ENCODE data around the gene EDC4.

DNA sequence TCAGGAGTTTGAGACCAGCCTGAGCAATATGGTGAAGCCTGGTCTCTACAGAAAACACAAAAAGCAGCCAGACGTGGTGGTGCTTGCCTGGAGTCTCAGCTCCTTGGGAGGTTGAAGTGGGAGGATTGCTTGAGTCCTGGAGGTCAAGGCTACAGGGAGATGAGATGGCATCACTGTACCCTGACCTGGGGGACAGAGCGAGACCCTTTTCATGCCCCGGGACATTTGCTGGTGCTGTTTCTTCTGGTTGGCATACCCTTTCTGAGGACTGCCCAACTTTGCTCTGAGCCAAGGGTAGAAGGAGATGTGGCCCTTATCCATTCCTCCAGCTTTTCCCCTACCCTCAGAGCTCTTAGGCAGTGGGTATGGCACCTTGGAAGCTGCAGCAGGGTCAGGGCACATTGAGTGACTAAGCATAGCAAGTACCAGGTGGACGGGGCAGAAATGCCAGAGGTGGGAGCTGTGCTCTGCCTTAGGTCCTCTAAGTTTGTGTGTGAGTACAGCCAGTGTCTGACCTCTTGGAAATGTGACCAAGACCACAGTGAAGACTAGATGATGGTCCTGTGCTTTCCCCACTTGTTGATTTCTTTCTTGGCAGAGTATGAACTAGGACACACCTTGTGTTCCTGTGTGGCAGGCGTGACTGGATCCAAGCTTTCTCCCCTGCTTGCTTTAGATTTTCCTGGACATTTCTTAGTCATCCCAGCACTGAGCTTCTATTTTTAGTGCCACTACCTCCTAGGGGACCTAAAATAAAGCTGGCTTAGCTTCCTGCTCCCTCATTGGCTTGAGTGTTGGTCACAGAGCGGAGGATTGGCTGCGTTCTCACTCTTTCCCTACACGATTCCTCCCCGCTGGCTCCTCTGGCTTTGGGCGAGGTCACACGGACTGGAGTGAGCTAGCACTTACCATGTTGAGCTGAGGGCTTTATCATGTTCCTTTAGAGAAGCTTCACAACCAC is 9.9 kb upstream of the EDC4 start:
- TF ChIP-seq CTCF (conservative IDR thresholded peaks at IDR 0.05; ENCODE audit: low read depth, low read length) = no peak
- TF ChIP-seq EZH2 (IDR thresholded peaks at IDR 0.05; ENCODE audit: borderline replicate concordance, low read depth, low read length, poor library complexity, severe bottlenecking) = no peak

All from A673 (cell line).